ACC112 (cell line): ENCODE measurements around the gene CREB5.
"Not testable (repeated sequence)": the region's sequence is repeated elsewhere in the genome, so short reads cannot be mapped to it uniquely, and the experiment has no call there.

Experiments used
- H2AFZ ChIP-seq: fragments of 200-600 bp; sonication (generic); one replicate; pipeline ENCODE4 v1.6.0; 2017; ENCODE audit warnings: antibody characterized with exemption, low read length; ENCODE audit not compliant: unreplicated experiment
- H3K27ac ChIP-seq: fragments of 200-600 bp; sonication (generic); 2 replicates; pipeline ENCODE4 v1.5.1; 2014; ENCODE audit warnings: low read depth, mild to moderate bottlenecking, antibody characterized with exemption, low read length, moderate library complexity
- H3K27me3 ChIP-seq: fragments of 200-600 bp; sonication (generic); 2 replicates; pipeline ENCODE4 v1.6.1; 2014; ENCODE audit warnings: mild to moderate bottlenecking, antibody characterized with exemption, low read length, moderate library complexity, mixed read lengths; ENCODE audit not compliant: insufficient read depth
- H3K36me3 ChIP-seq: fragments of 200-600 bp; sonication (generic); 2 replicates; pipeline ENCODE4 v1.6.1; 2016; ENCODE audit warnings: mild to moderate bottlenecking, antibody characterized with exemption, low read length, moderate library complexity, mixed read lengths; ENCODE audit not compliant: insufficient read depth
- H3K4me1 ChIP-seq: fragments of 200-600 bp; sonication (generic); one replicate; pipeline ENCODE4 v1.6.1; 2016; ENCODE audit warnings: low read length, mixed read lengths; ENCODE audit not compliant: insufficient read depth, unreplicated experiment, control insufficient read depth
- H3K4me3 ChIP-seq: fragments of 200-600 bp; sonication (generic); 2 replicates; pipeline ENCODE4 v1.5.1; 2014; ENCODE audit warnings: mild to moderate bottlenecking, low read depth, low read length
- H3K79me2 ChIP-seq: fragments of 200-600 bp; sonication (generic); one replicate; pipeline ENCODE4 v1.6.0; 2016; ENCODE audit warnings: low read length; ENCODE audit not compliant: control insufficient read depth, unreplicated experiment, insufficient read depth

The CREB5 gene

DNA sequence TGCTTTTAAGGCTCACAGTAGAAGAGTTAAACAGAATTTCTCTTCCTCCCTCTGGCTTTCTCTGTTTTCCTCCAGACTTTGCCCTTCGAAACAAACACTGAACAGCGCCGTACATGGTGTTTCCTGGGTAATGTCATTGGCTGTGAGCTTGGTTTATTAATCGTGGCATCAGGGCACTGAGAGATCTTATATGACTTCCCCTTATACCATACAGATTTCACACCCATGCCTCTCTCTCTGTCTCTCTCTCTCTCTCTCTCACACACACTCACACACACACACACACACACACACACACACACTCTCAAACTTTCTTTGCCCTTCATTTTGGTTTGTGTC lies 195.5 kb downstream of the CREB5 start:
- Histone ChIP-seq H3K36me3 (no peaks in the 10 kb centered on the region), H3K4me3 (no peak overlapping the region), H3K79me2 (no peaks in the 10 kb centered on the region), H3K27ac (no peak overlapping the region), H2AFZ (no peak overlapping the region), H3K27me3 (peaks cover 10% of the 10 kb centered on the region; the same call in 1 of the 2 replicates), H3K4me1 (peaks cover 8% of the 10 kb centered on the region)

- H3K4me3 ChIP-seq = no peak overlapping the region
- H3K4me1 ChIP-seq = peaks cover 8% of the 10 kb centered on the region
- H2AFZ ChIP-seq = no peak overlapping the region
- no peaks in the 10 kb centered on the region for H3K36me3 ChIP-seq
- no peak overlapping the region for H3K27ac ChIP-seq
- H3K27me3 ChIP-seq = peaks cover 10% of the 10 kb centered on the region; the same call in 1 of the 2 replicates
- no peaks in the 10 kb centered on the region for H3K79me2 ChIP-seq
Measured at GRCh38 chr7:28608237-28608656, 195.9 kb downstream of the CREB5 start.

DNA sequence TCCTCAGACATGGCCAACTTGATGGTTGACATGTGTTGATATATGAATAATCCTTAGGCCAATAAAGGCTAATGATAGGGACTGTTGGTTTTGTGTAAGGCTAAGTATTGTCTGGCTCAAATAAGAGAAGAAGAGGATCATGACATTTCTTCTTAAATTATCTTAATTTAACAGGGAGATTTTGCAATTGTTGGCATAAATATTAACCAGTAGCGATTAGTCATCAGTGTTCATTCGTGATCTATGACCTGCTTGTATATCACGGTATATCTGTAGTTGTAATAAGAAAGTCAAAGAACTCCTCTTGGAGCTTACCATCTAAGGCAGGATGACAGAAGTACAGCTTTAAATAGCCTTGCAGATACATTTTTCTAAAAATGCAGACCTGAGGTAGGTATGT lies 196.4 kb downstream of the CREB5 start:
- peaks cover 10% of the 10 kb centered on the region; the same call in 1 of the 2 replicates for H3K27me3 ChIP-seq
- H2AFZ ChIP-seq = no peak overlapping the region
- H3K27ac ChIP-seq = no peak overlapping the region
- H3K36me3 ChIP-seq = no peaks in the 10 kb centered on the region
- peaks cover 8% of the 10 kb centered on the region for H3K4me1 ChIP-seq
- no peaks in the 10 kb centered on the region for H3K79me2 ChIP-seq
- H3K4me3 ChIP-seq = no peak overlapping the region

- Histone ChIP-seq H3K79me2 (no peaks in the 10 kb centered on the region), H3K4me3 (no peak overlapping the region), H3K27ac (no peak overlapping the region), H3K27me3 (peaks cover 10% of the 10 kb centered on the region; the same call in 1 of the 2 replicates), H3K4me1 (peaks cover 8% of the 10 kb centered on the region), H2AFZ (no peak overlapping the region), H3K36me3 (no peaks in the 10 kb centered on the region)
Measured at GRCh38 chr7:28609608-28610007, 197.3 kb downstream of the CREB5 start.

DNA sequence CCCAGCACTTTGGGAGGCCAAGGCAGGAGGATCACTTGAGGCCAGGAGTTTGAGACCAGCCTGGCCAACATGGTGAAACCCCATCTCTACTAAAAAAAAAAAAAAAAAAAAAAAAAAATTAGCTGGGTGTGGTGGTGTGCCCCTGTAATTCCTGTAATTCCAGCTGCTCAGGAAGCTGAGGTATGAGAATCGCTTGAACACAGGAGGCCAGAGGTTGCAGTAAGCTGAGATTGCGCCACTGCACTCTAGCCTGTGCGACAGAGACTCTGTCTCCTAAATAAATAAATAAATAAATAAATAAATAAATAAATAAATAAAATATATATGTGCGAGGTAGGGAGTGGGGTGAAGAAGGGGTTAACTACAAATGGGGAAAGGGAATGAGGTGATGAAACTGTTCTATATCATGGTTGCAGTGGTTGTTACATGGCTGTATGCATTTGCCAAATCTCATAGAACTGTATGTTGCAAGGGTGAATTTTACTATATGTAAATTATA lies 199.1 kb downstream of the CREB5 start:
- H3K79me2 ChIP-seq, H2AFZ ChIP-seq, H3K4me1 ChIP-seq, H3K4me3 ChIP-seq, H3K27me3 ChIP-seq, H3K27ac ChIP-seq, H3K36me3 ChIP-seq: not testable (repeated sequence)

DNA sequence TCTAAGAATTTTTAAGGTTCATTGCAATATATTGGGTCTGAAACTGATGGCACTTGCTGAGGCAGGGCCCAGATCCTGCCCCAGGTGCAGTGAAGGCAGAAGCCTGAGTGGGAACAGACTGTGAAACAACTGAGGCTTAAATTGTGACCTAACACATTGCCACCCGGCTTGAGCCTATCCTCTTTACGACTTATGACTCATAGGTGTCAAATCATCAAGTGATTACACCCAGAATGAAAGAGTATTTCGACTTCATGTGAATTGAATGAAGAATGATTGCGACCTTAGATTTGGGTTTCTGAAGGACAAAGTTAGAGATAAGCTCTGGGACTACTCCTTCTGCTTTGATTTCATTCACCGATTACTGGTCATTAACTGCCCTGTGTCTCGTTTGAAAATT lies 200.9 kb downstream of the CREB5 start:
- Histone ChIP-seq H3K4me3 (no peak overlapping the region), H3K27me3 (peaks cover 3% of the 10 kb centered on the region; the same call in 1 of the 2 replicates), H3K36me3 (no peaks in the 10 kb centered on the region), H3K4me1 (peaks cover 8% of the 10 kb centered on the region), H3K79me2 (no peaks in the 10 kb centered on the region), H2AFZ (no peak overlapping the region), H3K27ac (no peak overlapping the region)

DNA sequence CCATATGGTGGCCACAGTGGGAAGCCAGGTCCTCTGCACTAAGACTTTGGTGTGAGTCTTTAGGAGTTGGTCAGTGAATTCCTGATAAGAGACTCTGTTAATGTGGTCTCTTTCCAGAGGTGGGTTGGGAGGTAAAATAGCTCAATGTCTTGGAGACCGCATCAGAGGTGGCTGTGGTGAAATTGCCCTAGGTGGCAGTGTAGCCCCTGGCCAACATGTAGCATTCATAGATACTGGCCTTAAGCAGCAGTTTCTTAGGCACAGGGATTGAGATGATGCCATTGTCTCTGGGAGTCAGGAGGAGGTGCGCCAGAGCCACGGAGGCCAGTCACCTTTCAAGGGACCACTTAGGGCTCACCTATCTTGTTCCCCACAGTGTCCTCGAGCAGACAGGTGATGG lies 202.8 kb downstream of the CREB5 start:
- H3K4me1 ChIP-seq = no peaks in the 10 kb centered on the region
- H3K27ac ChIP-seq = no peak overlapping the region
- no peak overlapping the region for H2AFZ ChIP-seq
- peaks cover 3% of the 10 kb centered on the region; the same call in 1 of the 2 replicates for H3K27me3 ChIP-seq
- H3K79me2 ChIP-seq = no peaks in the 10 kb centered on the region
- H3K4me3 ChIP-seq = no peak overlapping the region
- no peaks in the 10 kb centered on the region for H3K36me3 ChIP-seq

GRCh38 chr7:28617308-28617880 lies 205.1 kb downstream of the CREB5 start:
- Histone ChIP-seq H3K4me3 (no peak overlapping the region), H3K27ac (no peak overlapping the region), H2AFZ (no peak overlapping the region), H3K27me3 (no peaks in the 10 kb centered on the region), H3K36me3 (no peaks in the 10 kb centered on the region), H3K79me2 (no peaks in the 10 kb centered on the region), H3K4me1 (no peaks in the 10 kb centered on the region)

DNA sequence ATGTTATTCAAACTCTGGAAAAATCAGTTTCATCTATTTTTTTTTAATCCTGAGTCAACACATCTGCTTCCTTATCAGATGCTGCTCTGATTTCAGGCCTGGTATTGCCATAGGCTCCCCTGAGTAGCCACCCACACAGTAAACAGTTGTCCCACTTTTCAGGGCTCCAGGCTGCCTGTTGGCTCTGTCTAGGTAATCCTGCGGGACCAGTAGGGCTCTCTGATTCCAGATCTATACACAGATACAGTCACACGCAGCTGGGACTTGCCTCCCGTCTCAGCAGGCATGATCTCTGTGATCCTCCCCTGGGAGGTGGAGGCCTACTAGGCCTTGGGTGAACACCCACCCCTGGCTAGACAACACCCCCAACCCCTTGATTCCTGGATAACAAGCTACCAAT lies 206.1 kb downstream of the CREB5 start:
- Histone ChIP-seq H3K27ac (no peak overlapping the region), H3K4me3 (no peak overlapping the region), H3K27me3 (no peaks in the 10 kb centered on the region), H3K79me2 (no peaks in the 10 kb centered on the region), H3K36me3 (no peaks in the 10 kb centered on the region), H2AFZ (no peak overlapping the region), H3K4me1 (no peaks in the 10 kb centered on the region)

- Histone ChIP-seq H3K36me3 (no peaks in the 10 kb centered on the region), H3K27ac (no peak overlapping the region), H2AFZ (no peak overlapping the region), H3K79me2 (no peaks in the 10 kb centered on the region), H3K4me3 (no peak overlapping the region), H3K27me3 (no peaks in the 10 kb centered on the region), H3K4me1 (peaks cover 3% of the 10 kb centered on the region)
Measured at GRCh38 chr7:28619256-28619655, 206.9 kb downstream of the CREB5 start.

DNA sequence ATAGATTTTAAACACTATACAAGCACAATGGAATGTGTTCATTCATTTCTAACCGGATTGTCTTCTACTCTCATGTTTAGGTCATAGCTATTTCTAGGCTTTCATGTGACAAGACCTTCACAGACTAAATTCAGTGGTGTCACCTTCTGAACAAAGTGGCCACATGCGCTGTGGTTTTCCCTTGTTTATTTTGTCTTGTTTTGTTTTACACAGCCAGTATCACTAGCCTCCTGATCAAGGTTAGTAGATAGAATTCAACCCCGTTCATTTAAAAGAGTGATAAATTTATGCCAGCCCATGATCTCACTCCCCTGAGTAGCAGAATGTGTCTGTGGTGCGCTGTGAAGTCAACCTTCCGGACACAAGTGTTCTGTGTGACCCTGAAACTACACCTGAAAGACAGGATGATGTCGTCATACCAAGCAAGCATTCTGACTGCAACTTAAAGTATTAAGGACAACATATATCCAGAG lies 209.1 kb downstream of the CREB5 start:
- no peak overlapping the region for H3K27ac ChIP-seq

More for the DNA sequence above, 209.1 kb downstream of the CREB5 start:
- Histone ChIP-seq H3K4me1 (peaks cover 3% of the 10 kb centered on the region), H3K27me3 (no peaks in the 10 kb centered on the region), H2AFZ (no peak overlapping the region), H3K4me3 (no peak overlapping the region), H3K36me3 (no peaks in the 10 kb centered on the region), H3K79me2 (no peaks in the 10 kb centered on the region)
